Measurements from ENCODE around the gene NDUFV2. TPM values are rescaled to one million over a fixed set of nuclear protein-coding genes. Genes with fewer than 3 reads are reported as not detected.

NDUFV2 gene
- total RNA-seq, 1 donor from 2014 or later: 124 TPM

DNA sequence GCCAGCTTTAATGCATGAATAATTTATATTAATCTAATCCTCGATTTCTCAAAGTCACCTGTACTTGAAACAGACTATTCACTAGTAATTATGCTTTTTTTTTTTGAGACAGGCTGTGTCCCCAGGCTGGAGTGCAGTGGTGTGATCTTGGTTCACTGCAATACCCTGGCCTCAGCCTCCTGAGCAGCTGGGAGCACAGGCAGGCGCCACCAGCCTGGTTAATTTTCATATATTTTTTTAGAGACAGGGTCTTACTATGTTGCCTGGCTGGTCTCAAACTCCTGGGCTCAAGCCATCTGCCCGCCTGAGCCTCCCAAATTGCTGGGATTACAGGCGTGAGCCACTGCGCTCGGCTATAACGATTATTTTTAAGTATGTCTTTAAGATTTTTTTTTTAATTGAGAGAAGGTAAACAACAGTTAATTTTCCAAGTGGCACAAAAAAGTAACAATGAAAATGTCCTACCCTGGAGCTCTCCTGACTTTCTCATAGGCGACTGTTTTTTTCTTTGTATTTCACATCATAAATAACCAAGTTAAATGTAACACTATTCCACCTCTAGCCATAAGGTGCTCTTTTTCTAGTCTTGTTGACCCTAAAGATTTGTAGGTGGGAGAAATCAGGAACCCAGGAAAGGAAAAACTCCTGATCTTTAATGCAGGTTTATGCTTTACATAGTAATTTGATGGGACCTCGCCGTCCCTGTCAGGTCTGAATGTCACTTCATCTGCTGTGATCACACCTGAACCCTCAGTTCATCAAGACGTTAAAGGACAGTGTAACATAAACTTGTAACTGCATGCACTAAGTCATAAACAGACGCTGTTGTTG lies 32.8 kb downstream of the NDUFV2 start:
- TF ChIP-seq, protein P1, sequence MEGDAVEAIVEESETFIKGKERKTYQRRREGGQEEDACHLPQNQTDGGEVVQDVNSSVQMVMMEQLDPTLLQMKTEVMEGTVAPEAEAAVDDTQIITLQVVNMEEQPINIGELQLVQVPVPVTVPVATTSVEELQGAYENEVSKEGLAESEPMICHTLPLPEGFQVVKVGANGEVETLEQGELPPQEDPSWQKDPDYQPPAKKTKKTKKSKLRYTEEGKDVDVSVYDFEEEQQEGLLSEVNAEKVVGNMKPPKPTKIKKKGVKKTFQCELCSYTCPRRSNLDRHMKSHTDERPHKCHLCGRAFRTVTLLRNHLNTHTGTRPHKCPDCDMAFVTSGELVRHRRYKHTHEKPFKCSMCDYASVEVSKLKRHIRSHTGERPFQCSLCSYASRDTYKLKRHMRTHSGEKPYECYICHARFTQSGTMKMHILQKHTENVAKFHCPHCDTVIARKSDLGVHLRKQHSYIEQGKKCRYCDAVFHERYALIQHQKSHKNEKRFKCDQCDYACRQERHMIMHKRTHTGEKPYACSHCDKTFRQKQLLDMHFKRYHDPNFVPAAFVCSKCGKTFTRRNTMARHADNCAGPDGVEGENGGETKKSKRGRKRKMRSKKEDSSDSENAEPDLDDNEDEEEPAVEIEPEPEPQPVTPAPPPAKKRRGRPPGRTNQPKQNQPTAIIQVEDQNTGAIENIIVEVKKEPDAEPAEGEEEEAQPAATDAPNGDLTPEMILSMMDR (IDR thresholded peaks at IDR 0.05; ENCODE audit: unreplicated experiment): no peak
- Mint-ChIP-seq H3K4me1 (ENCODE audit: low read depth) (peaks cover 31% of the 10 kb centered on the region), H3K27me3 (no peaks in the 10 kb centered on the region), H3K4me3 (ENCODE audit: low read depth) (peak overlapping the region; percentile 97), H3K27ac (peak overlapping the region; percentile 95), H3K36me3 (ENCODE audit: insufficient read depth) (peaks cover 8% of the 10 kb centered on the region), H3K9me3 (ENCODE audit: low read depth) (no peaks in the 10 kb centered on the region)
- no peak for DNase-seq (ENCODE audit: low spot score, unreplicated experiment)

GRCh38 chr18:9135912-9136314 lies 33.4 kb downstream of the NDUFV2 start:
- peaks cover 32% of the 10 kb centered on the region for H3K4me1 Mint-ChIP-seq (ENCODE audit: low read depth)
- TF ChIP-seq, protein P1 (IDR thresholded peaks at IDR 0.05; ENCODE audit: unreplicated experiment): no peak
- DNase-seq (ENCODE audit: low spot score, unreplicated experiment): peak; percentile 43
- H3K27me3 Mint-ChIP-seq: no peaks in the 10 kb centered on the region
- H3K4me3 Mint-ChIP-seq (ENCODE audit: low read depth): peak overlapping the region; percentile 97
- H3K36me3 Mint-ChIP-seq (ENCODE audit: insufficient read depth): peaks cover 8% of the 10 kb centered on the region
- H3K27ac Mint-ChIP-seq: peak overlapping the region; percentile 100
- no peaks in the 10 kb centered on the region for H3K9me3 Mint-ChIP-seq (ENCODE audit: low read depth)

GRCh38 chr18:9136315-9137155 lies 34.0 kb downstream of the NDUFV2 start, which contains the start of gene ANKRD12:
Gene ANKRD12, plus strand, starts transcription at chr18:9136781. Its CDS starts 45,652 bp downstream, at chr18:9182433.
- DNase-seq (ENCODE audit: low spot score, unreplicated experiment): peak; percentile 93
- Mint-ChIP-seq H3K27me3 (no peaks in the 10 kb centered on the region), H3K36me3 (ENCODE audit: insufficient read depth) (peaks cover 8% of the 10 kb centered on the region), H3K4me1 (ENCODE audit: low read depth) (peaks cover 32% of the 10 kb centered on the region), H3K9me3 (ENCODE audit: low read depth) (no peaks in the 10 kb centered on the region), H3K4me3 (ENCODE audit: low read depth) (peak within 1 kb of the TSS; percentile 97), H3K27ac (peak within 1 kb of the TSS; percentile 100)
- TF ChIP-seq, protein P1 (IDR thresholded peaks at IDR 0.05; ENCODE audit: unreplicated experiment): no peak

DNA sequence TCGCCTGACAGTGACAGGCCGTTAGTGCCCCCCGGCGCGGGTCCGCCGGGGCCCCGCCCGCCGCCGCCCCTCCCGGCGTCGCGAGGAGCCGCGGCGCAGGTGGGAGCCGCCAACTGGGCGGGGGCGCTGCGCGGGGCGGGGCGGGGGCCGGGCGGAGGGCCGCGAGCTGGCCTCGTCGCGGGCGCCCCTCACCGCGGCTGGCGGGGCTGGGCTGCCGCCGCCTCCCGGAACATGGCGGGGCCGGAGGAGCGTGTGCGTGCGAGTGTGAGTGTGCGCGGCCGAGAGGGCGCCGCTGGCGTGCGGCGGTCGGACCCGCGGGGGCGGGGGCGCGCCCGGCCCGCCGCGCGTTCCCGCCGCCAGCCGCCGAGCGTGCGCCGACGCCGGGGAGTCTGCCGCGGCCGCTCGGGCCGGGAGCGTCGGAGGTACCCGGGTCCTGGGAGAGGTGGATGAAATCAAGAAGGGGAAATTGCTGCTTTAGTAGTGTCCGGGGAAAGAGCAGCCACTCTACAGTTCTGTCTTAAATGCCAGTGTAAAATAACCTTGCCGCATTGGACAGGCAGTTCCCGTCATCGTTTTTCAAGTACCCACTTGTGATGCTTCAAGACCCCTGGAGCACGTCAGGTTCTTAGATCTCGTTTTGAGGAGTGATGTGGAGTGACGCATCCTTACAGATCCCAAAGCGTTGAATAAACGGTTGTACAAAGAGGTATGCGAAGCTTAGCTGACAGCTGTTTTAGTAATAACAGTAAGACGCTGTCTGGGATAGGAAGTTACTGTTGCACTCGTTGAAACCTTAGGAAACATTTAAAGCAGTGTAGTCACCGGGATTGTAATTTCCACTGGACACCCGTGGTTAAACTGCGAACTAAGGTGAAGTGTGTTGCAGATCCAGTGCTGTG lies 34.9 kb downstream of the NDUFV2 start:
- DNase-seq (ENCODE audit: low spot score, unreplicated experiment): peak; percentile 45
- H3K27me3 Mint-ChIP-seq: no peaks in the 10 kb centered on the region
- H3K9me3 Mint-ChIP-seq (ENCODE audit: low read depth): no peaks in the 10 kb centered on the region
- TF ChIP-seq, protein P1 (IDR thresholded peaks at IDR 0.05; ENCODE audit: unreplicated experiment): no peak
- peaks cover 32% of the 10 kb centered on the region for H3K4me1 Mint-ChIP-seq (ENCODE audit: low read depth)
- peaks cover 3% of the 10 kb centered on the region for H3K36me3 Mint-ChIP-seq (ENCODE audit: insufficient read depth)
- H3K27ac Mint-ChIP-seq: peak overlapping the region; percentile 95
- H3K4me3 Mint-ChIP-seq (ENCODE audit: low read depth): peak overlapping the region; percentile 90
